Inferior parietal cortex (tissue), 1 donor: ENCODE results near the gene TRAF2.

Experiments used
- DNase-seq: peaks from one replicate; pipeline ENCODE4 v3.0.0-alpha.2; 2016; ENCODE audit errors: extremely low spot score

Gene TRAF2

DNA sequence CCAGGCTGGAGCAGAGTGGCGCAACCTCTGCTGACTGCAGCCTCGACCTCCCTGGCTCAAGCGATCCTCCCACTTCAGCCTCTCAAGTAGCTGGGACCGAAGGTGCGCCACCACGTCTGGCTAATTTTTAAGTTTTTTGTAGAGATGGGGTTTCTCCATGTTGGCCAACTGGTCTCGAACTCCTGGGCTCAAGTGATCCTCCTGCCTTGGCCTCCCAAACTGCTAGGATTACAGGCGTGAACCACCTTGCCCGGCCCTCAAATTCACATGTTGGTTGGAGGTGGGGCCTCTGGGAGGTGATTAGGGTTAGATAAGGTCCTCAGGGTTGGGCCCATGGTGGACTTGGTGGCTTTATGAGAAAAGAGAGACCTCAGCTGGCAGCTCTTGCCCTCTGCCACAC lies 75.8 kb downstream of the TRAF2 start:
- no peak for DNase-seq

DNA sequence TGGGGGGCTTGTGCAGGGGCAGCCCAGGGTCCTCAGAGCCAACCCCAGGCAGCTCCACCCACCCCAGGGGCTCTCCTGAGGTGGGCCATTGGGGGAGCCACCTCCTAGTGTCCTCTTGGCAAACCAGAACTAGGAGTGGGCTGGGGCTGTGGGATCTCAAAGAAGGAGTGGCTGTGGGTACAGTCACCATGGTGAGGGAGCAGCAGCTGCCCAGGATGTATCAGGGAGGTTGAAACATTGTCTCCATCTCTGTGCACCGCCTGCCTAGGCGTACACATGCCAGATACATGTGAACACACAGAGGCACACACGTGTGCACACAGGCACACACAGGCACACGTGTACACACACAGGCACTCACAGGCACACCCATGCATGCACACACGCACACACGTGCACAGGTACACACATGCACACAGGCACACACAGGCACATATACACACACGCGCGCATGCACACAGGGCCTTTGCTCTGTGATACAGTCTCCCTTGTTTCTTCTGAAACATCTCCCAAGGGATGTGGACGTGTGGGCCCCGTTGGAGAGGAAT lies 76.5 kb downstream of the TRAF2 start:
- no peak for DNase-seq

DNA sequence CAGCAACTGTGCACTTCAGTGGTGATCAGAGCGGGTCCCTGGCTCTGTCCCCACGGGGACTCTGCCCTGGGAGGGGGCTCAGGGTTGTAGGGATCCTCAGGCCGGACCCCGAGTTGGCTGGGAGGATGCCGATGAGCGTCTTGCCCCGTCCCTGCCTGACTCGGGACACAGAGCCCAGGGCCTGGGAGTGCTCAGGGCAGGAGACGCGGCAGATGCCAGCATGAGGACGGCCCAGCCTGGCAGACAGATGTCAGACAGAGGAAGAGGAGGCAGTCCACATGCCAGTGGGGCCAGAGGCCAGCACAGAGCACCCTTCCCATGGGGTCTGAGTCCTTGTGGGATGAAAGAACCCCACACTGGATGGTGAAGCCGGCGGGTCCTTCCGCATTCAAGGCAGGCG lies 77.0 kb downstream of the TRAF2 start:
- no peak for DNase-seq

DNA sequence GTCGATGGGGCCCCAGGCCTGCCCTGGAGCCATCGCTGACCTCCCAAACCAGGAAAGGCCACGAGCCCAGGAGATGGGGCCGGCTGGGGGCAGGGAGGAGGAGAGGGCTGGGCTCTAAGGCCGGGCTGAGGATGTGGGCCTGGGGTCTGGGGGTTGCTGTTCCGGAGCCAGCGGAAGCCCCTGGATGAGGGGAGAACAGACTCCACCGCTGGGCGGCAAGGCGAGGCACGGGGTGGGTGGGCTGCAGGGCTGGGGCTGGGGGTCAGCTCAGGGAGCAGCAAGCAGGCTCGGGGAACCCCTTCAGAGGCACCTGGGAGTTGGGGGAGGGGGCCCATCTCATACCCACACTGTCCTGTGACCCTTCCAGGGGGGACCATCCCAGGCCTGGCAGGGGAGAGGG lies 77.4 kb downstream of the TRAF2 start:
- no peak for DNase-seq

DNA sequence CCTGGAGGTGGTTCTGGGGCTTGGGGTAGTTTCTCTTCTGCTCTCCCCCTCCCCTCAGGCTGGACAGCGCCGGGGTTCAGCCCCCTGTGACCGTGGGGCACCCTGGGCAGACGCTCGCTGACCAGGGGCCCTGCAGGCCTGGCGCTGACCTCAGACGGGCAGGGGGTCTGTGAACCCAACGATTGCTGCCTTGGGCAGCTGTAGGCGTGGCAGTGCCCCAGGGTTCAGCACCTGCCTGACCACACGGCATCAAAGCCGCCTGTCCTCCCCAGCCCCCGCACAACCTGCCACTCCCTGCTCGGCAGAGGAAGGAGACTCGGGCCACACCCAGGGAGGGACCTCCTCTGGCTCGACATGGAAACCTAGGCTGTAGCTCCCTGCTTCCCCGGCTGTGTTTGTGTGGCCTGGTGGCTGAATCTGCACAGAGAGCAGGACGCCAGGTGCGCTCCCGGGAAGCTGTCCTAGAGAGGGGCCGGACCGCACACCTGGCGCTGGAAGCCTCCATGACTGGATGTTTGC lies 77.9 kb downstream of the TRAF2 start:
- no peak for DNase-seq

DNA sequence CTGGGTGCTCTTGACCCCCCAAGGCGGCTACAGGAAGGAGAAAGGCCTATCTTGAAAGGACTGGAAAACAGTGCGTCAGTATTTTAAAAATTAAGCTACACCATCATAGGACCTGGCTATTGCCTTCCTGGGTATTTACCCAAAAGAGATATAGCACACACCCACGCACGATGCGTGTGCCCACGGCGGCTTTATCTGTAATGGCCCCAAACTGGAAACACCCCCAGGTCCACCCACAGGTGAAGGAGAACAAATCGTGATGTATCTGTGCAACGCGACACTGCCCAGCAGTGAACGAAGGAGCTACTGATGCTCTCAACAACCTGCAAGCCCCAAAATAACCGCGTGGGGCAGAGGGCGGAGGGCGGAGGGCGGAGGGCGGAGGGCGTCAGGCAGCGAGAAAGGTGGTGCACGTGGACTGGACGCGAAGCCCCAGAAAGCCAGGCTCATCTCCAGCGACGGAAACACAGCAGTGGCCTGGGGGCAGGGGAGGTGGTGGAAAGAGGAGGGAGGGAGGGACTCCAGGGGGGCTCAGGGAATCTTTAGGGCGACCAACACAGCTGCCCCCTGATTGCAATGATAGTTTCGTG lies 78.6 kb downstream of the TRAF2 start:
- no peak for DNase-seq

DNA sequence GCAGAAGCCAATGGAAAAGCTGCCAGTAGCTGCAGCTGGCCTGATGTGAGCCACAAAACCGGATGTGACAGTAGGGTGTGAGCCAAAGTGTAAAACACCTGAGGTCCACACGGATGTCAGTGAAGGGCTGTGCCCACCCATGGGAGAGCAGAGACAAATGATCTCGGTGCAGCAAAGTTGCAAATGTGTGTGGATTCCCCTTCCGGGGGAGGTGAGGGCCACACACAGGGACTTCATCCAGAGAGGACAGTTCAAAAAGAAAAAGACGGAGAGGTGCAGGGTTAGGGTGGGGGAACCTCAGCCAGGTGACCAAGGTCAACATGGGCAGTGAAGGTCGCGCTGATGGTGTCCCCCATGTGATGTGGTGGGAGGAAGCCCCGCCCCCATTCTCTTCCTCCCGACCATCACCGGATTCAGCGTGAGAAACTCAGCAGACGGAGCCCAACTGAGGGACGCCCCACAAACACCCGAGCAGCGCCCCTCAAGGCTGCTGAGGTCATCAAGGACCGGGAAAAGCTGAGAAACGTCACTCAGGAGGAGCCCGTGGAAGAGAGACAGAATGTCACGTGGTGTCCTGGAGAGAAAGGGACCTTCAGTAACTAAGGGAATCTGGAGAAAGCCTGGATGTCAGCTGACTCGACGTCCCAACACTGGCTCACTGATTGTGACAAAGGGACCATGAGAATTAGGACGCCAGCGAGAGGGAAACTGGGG lies 79.6 kb downstream of the TRAF2 start:
- DNase-seq: no peak

DNA sequence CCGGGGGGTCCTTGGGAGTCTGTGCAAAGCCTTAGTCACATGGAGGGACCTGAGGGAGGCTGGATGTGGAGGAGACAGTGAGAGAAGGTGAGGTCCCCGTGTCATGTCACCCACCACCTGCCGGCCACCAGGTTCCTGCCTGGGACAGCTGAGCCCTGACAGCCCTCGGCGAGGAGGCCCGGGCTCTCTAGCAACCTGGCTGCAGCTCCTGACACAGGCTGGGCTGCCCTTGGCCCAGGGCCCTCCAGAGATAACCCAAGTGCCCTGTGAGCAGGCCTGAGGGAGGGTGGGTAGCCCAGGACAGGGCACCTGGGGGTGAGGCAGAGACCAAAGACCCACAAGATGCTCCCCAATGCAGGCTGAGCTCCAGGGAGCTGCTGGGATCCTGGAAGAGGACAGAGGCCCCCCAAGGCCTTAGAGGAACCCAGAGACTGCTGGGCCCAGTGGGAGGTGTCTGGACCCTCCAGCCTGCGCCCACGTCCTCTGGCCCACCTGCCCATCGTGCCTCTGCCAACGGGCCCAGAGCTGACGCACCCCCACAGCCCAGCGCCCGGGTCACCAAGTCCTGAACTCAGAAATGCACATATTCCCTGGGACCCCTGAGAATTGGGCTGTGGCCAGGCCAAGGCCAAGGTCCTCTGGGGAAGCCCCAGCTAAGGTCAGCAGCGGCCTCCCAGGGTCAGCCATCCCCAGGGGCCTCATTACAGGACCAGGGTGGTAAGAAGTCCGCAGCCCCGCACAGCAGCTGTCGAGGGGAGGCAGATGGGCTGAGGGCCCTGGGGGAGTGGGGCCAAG lies 82.2 kb downstream of the TRAF2 start:
- no peak for DNase-seq

DNA sequence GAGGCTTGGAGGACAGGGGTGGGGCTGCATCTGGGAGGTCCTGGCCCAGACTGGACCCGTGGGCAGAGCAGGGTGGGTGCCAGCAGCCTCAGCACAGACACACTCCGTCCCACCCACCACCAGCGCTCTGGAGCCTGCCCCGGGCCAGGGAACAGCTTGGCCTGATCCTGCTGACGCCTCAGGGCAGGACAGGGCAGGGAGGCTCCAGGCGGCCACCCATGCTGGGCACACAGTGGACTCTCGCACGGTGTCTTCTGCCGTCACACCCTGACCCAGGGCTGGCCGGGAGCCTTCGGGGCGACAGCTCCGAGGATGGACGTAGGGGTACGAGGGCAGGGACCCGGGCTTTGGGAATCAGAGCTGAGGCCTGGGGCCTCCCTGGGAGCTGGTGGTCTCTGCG lies 82.8 kb downstream of the TRAF2 start:
- no peak for DNase-seq

DNA sequence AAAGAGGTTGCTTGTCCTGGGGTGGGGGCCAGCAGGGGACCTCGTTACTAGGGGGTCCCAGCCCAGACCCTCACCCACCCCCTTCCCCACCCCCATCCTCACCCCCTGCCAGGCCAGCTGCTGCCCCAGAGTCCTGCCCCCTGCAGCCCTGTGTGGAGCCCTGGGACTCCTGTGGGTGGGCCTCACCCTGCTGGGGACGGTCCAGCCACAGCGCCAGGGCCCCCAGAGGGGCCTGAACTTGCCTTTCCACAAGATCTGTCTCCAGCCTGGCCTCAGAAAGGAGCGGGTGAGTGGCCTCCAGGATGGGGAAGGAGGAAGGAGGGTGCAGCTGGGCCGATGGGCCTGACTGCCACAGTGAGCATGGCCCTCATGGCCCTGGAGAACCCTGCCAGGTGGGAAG lies 83.5 kb downstream of the TRAF2 start:
- DNase-seq: no peak

DNA sequence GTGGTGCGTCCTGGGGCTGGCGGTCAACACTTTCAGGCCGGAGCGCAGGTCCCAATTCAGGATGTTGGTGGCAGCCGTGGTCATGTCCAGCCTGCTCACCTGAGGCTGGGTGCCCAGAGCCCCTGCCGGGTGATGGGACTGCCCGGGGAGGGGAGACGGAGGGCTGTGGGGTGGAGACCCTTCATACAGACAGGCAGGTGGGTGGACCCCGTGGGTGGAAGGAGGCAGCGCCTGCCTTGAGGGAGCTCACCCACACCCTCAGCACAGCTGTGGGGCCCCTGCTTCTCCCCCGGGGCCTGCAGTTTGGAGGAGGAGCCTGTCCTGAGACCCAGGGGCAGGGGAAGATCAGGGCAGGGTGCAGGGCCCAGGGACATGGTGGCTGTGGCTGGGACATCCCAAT lies 84.0 kb downstream of the TRAF2 start:
- DNase-seq: no peak

DNA sequence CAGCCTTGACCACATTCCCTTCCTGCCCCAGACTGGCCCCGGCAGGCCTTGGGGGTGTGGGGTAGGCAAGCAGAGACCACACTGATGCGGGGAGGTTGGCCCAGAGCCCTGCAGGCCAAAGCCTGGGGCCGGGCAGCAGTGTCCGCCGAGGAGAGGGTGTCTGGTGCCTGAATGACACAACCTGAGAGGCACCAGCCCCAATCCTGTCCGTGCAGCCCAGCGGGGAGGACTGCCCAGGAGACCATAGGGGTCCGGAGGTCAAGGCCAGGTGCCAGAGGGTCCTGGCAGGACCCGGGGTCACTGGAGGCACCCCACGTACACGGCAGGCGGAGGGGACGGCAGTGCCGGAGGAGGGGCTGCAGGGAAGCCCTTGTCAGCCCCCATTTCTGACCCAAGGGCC lies 85.4 kb downstream of the TRAF2 start:
- DNase-seq: no peak

DNA sequence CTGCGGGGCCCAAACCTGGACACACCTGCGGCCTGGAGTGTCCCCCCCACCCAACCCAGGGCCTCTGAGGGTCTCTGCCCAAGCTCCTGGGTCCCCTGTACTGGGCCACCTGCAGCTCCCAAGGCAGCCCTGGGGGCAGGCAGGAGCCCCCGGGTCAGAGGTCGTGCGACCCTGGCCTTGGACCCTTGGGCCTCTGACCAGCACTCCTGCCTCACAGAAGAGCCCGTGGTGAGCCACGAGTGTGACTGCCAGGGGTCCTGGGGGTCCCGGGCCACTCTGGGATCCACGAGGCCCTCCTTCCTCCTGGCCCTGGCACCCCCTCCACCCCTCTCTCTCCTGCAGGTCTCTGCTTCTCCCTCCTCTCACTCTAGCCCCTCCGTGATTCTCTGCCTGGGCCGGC lies 86.0 kb downstream of the TRAF2 start:
- no peak for DNase-seq

DNA sequence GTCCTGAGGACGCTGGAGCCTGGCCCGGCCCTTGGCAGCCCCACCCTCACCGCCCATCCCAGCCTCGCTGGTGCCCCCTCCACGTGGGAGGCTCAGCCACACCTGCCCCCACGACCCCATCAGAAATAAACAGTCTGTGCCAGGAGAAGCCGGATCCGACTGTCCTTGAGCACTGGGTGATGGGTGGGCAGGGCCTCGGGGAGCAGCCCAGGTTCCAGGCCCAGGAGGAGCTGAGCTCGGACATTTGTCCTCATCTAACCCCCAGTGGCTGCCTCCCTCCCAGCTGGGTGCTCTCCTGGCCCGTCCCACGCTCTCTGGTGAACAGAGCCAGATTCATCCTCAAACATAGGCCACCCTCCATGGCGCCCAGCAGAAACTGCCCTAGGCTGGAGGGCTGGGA lies 86.4 kb downstream of the TRAF2 start:
- no peak for DNase-seq

DNA sequence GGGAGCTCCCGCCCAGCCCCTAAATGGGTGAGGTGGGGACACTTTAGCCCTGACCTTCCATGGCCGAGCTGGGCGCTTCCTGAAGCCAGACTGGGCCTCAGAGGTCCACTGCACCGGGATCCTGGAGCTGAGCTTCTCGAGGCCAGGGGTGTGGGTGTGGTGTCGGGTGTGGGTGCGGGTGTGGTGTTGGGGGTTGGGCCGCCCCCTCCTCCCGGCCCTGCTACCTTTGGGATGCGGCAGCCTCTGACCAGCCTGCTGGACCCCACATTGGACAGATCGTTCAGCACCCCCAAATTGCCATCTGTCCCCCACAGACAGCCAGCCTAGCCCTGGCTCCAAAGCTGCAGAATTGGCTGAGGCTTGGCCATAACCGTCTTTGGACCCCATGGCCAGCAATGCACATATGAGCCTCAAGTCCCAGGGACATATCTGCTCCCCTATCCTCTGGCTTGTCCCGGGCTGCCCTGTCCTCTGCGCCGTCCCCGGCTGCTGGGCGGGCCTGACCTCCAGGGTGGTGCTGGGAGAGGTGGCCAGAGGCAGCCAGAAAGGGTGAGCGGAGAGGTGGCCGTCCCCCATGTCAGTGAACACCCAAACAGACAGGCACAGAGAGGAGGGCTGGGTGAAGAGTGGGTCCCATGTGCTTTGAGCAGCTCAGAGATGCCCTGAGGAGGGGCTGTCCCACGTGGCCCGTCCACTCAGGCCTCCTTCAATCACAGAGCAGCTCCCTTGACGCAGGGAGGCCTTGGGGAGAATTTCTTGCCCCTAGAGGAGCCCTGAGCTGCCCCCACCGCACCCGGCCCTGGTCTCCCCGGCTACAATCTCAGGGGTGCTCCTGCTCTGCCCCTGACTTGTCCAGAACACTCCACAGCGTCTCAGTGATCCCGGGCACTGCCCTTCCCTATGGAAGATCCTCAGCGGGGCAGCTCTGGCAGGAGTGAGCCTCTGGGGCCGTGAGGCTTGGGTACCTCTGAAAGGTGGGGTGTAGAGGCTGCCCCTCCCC lies 87.6 kb downstream of the TRAF2 start:
- no peak for DNase-seq

DNA sequence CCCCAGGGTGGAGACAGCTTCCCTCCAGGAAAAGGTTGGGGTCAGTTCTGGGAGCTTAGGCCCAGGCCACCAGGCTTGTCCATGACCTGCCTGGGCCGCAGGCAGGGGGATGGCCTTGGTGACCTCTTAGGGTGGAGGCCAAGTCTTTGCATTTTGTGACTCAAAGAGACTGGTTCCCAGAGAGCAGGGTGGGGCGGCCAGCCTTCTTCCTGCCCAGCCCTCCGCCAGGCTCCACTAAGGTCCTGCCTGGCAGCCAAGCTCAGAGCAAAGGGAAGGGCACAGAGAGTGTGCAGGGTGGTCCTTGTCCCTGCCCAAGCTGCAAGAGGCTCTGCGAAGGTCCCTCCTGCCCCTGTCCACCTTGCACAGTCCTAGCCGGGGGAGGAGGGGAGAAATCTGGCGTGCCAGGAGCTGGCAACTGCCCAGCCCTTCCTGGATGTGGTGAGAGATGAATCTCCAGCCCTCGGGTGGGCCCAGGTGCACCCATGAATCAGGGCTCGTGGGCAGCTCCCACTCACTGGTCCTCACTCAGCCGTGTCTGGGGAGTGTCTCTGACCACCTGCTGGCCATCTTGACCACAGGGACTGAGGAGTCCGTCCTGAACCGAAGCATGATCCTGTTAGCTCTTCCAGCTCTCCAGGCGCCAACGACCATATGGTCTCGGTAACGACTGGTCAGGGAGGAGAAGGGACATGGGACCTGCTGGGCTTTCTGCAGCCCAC lies 88.7 kb downstream of the TRAF2 start:
- no peak for DNase-seq

DNA sequence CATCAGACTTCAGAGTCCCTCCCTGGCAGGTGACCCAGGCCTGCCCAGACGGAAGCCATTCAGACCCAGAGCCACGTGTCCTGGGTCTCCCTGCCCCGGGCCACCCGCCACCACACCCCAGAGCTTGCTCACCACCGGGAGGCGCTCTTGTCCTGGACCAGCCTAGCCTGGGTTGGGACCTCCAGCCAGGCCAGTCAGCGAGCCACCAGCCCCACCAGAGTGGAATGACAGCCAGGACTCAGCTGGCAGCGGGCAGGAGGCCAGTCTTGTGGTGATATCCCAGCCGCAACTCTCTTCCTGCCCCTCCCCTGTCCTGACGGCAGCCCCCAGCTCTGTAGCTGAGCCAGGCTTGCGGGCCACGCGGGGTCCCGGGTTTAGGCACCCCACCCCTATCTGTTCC lies 89.3 kb downstream of the TRAF2 start:
- peak; percentile 70 for DNase-seq
